SJCRH30 (cell line): ENCODE measurements around the gene ATP6AP1. TPM values are rescaled to one million over a fixed set of nuclear protein-coding genes. Genes with fewer than 3 reads are reported as not detected.

Experiments used
- DNase-seq, 2 experiments: peaks; one replicate each; pipeline ENCODE4 v3.0.0-alpha.2; 2015 to 2020
- H3K27ac ChIP-seq: fragments of 250-450 bp; sonication (Bioruptor Pico); 2 replicates; pipeline ENCODE4 v1.5.1; 2020; ENCODE audit warnings: mild to moderate bottlenecking, moderate library complexity
- H3K27me3 ChIP-seq: fragments of 250-450 bp; sonication (Bioruptor Pico); 2 replicates; pipeline ENCODE4 v1.5.1; 2020; ENCODE audit warnings: mild to moderate bottlenecking, moderate library complexity
- H3K36me3 ChIP-seq: fragments of 250-450 bp; sonication (Bioruptor Pico); 2 replicates; pipeline ENCODE4 v1.5.1; 2020; ENCODE audit warnings: mild to moderate bottlenecking, moderate library complexity
- H3K4me1 ChIP-seq: fragments of 250-450 bp; sonication (Bioruptor Pico); 2 replicates; pipeline ENCODE4 v1.5.1; 2020; ENCODE audit warnings: mild to moderate bottlenecking, moderate library complexity
- H3K4me3 ChIP-seq: fragments of 250-450 bp; sonication (Bioruptor Pico); 2 replicates; pipeline ENCODE4 v1.5.1; 2020; ENCODE audit warnings: mild to moderate bottlenecking, moderate library complexity
- H3K9me3 ChIP-seq: fragments of 250-450 bp; sonication (Bioruptor Pico); replicated peaks from 2 replicates; pipeline ENCODE4 v1.5.1; 2020; ENCODE audit warnings: mild to moderate bottlenecking, moderate library complexity
- total RNA-seq: library from RNA; depleted of rRNA; stranded (reverse); fragments of >200 nt; shearing (Covaris generic); gene quantifications from 2 replicates; pipeline ENCODE4 v1.2.3, GENCODE V29; 2014

Gene ATP6AP1
- total RNA-seq, 1 experiment from 2014 or later = 30.4 TPM

DNA sequence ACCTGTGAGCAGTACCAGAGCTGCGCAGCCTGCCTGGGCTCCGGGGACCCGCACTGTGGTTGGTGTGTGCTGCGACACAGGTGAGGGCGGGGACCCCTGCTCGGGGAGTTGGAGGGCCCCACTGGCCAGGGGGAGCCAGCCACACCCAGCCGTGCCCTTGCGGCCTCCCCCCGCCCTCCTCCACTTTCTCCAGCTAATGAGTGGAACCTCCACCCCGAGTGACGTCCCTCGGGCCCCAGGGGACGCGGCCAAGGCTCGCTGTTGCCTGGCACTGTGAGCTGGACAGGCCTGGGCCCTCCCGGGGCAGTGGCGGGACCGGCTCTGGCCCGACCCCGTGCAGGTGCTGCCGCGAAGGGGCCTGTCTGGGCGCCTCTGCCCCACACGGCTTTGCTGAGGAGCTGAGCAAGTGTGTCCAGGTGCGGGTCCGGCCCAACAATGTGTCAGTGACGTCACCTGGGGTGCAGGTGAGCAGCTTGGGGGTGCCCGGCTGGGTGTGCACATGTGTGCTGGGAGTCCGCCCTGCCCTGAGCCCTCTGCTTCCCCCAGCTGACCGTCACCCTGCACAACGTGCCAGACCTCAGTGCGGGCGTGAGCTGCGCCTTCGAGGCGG lies 35.2 kb downstream of the ATP6AP1 start:
- Histone ChIP-seq H3K36me3 (no peaks in the 10 kb centered on the region), H3K4me3 (no peak overlapping the region), H3K4me1 (no peaks in the 10 kb centered on the region), H3K9me3 (no peaks in the 10 kb centered on the region), H3K27ac (no peak overlapping the region), H3K27me3 (no peaks in the 10 kb centered on the region)
- DNase-seq = no peak

DNA sequence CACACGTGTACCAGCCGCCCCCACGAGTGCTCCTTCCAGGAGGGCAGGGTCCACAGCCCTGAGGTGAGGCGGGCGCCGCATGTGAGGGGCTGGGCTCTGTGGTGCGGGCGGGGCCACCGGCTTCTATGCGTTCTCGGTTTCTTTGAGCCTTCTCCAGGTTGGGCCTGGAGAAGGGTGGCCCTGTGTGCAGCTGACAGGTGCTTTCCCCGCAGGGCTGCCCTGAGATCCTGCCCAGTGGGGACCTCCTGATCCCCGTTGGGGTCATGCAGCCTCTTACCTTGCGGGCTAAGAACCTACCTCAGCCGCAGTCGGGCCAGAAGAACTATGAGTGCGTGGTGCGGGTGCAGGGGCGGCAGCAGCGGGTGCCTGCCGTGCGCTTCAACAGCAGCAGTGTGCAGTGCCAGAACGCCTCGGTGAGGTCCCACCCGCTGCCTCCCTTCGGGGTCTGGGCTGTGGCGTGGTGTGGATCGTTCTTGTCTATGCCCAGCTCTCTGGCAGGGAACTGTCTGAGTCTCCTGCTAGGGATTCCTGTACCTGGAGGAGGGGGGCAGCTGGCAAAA lies 36.4 kb downstream of the ATP6AP1 start:
- no peak overlapping the region for H3K27ac ChIP-seq
- H3K27me3 ChIP-seq = no peaks in the 10 kb centered on the region
- H3K9me3 ChIP-seq = no peaks in the 10 kb centered on the region
- no peak for DNase-seq
- H3K4me3 ChIP-seq = no peak overlapping the region
- no peaks in the 10 kb centered on the region for H3K4me1 ChIP-seq
- H3K36me3 ChIP-seq = no peaks in the 10 kb centered on the region

DNA sequence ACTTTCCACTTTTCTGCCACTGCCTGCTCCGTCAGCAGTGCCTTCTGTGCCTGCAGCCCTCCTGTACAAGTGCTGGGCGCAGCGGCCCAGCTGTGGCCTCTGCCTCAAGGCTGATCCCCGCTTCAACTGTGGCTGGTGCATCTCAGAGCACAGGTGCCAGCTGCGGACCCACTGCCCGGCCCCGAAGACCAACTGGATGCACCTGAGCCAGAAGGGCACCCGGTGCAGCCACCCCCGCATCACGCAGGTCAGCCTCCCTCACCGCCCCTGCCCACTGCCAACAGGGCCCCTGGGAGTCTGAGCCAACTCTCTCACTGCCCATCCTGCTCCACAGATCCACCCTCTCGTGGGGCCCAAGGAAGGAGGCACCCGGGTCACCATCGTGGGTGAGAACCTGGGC lies 37.1 kb downstream of the ATP6AP1 start:
- Histone ChIP-seq H3K9me3 (no peaks in the 10 kb centered on the region), H3K36me3 (no peaks in the 10 kb centered on the region), H3K4me1 (no peaks in the 10 kb centered on the region), H3K4me3 (no peak overlapping the region), H3K27me3 (no peaks in the 10 kb centered on the region), H3K27ac (no peak overlapping the region)
- no peak for DNase-seq

DNA sequence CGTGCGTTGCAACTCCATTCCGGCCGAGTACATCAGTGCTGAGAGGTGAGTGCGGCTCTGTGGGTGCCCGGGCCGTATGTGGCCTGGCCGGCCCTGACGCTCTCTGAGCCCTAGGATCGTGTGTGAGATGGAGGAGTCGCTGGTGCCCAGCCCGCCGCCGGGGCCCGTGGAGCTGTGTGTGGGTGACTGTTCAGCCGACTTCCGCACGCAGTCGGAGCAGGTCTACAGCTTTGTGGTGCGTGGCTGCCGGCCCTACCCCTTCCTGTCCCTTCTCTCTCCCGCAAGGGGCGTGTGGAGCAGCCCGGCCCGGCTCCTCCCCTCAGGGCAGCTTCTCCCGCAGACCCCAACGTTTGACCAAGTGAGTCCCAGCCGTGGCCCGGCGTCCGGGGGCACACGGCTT lies 37.6 kb downstream of the ATP6AP1 start:
- H3K27ac ChIP-seq = no peak overlapping the region
- no peak for DNase-seq
- no peaks in the 10 kb centered on the region for H3K27me3 ChIP-seq
- no peaks in the 10 kb centered on the region for H3K4me1 ChIP-seq
- no peak overlapping the region for H3K4me3 ChIP-seq
- no peaks in the 10 kb centered on the region for H3K36me3 ChIP-seq
- H3K9me3 ChIP-seq = no peaks in the 10 kb centered on the region

DNA sequence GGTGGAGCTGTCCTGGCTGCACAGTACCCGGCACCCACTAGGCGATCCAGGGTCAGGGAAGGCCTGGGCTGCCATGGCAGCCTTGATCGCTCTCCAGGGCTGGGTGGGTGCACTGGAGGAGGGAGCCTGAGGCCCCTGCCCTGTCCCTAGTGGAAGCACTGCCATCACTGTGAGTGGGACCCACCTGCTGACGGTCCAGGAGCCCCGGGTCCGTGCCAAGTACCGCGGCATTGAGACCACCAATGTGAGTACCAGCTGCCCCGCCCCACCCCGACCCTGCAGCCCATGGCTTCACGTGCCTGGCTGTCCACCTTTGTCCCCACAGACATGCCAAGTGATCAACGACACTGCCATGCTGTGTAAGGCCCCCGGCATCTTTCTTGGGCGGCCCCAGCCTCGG lies 38.4 kb downstream of the ATP6AP1 start:
- Histone ChIP-seq H3K27me3 (no peaks in the 10 kb centered on the region), H3K4me3 (no peak overlapping the region), H3K27ac (no peak overlapping the region), H3K36me3 (no peaks in the 10 kb centered on the region), H3K4me1 (no peaks in the 10 kb centered on the region), H3K9me3 (no peaks in the 10 kb centered on the region)
- DNase-seq = no peak

DNA sequence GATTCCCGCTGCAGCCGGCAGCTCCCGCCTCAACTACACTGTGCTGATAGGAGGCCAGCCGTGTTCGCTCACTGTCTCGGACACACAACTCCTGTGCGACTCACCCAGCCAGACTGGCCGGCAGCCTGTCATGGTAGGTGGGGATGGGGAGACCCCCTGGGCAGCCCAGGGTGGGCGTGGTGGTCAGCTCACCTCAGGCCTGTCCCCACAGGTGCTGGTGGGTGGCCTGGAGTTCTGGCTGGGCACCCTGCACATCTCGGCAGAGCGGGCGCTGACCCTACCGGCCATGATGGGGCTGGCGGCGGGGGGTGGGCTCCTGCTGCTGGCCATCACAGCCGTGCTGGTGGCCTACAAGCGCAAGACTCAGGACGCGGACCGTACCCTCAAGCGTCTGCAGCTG lies 39.1 kb downstream of the ATP6AP1 start:
- Histone ChIP-seq H3K4me3 (no peak overlapping the region), H3K4me1 (no peaks in the 10 kb centered on the region), H3K36me3 (no peaks in the 10 kb centered on the region), H3K27ac (no peak overlapping the region), H3K9me3 (no peaks in the 10 kb centered on the region), H3K27me3 (no peaks in the 10 kb centered on the region)
- no peak for DNase-seq

DNA sequence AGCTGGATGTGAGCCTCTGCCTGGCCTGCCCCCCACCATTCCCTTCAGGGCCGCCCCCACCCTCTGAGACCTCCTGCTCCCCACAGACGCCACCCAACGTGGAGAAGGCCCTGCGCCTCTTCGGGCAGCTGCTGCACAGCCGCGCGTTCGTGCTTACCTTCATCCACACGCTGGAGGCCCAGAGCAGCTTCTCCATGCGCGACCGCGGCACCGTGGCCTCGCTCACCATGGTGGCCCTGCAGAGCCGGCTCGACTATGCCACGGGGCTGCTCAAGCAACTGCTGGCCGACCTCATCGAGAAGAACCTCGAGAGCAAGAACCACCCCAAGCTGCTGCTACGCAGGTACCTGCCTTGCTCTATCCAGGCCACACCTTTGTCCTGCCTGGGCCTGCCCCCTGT lies 39.7 kb downstream of the ATP6AP1 start:
- Histone ChIP-seq H3K4me1 (no peaks in the 10 kb centered on the region), H3K27ac (no peak overlapping the region), H3K4me3 (no peak overlapping the region), H3K9me3 (no peaks in the 10 kb centered on the region), H3K27me3 (no peaks in the 10 kb centered on the region), H3K36me3 (no peaks in the 10 kb centered on the region)
- DNase-seq = no peak

DNA sequence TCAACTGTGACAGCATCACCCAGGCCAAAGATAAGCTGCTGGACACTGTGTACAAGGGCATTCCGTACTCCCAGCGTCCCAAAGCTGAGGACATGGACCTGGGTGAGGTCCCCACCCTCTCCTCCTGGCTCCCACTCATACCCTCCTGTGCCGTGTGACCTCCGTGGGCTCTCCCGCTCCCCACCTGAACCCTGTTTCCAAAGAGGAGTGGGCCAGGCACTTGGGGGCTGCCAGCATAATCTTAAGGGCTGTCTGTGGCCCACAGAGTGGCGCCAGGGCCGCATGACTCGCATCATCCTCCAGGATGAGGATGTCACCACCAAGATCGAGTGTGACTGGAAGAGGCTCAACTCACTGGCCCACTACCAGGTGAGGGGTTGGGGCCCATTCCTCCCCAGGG lies 40.6 kb downstream of the ATP6AP1 start:
- no peak overlapping the region for H3K4me3 ChIP-seq
- DNase-seq = no peak
- H3K36me3 ChIP-seq = no peaks in the 10 kb centered on the region

DNA sequence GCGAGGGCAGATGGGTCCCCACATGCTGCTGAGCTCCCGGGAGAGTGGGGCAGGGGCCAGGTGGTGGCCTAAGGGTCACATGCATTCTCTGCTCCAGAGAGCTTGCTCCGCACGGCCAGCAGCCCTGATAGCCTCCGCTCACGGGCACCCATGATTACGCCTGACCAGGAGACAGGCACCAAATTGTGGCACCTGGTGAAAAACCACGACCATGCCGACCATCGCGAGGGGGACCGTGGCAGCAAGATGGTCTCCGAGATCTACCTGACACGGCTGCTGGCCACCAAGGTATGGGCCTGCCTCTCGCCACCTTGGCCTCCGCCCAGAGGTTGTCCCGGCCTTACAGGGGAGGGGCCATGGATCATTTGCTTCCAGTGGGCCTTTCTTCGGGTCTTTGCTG lies 41.4 kb downstream of the ATP6AP1 start:
- no peaks in the 10 kb centered on the region for H3K9me3 ChIP-seq
- H3K4me1 ChIP-seq = no peaks in the 10 kb centered on the region
- no peak overlapping the region for H3K27ac ChIP-seq
- DNase-seq = no peak
- no peaks in the 10 kb centered on the region for H3K27me3 ChIP-seq
- no peak overlapping the region for H3K4me3 ChIP-seq
- H3K36me3 ChIP-seq = no peaks in the 10 kb centered on the region

More for the DNA sequence above, 40.6 kb downstream of the ATP6AP1 start:
- Histone ChIP-seq H3K4me1 (no peaks in the 10 kb centered on the region), H3K9me3 (no peaks in the 10 kb centered on the region), H3K27ac (no peak overlapping the region), H3K27me3 (no peaks in the 10 kb centered on the region)

DNA sequence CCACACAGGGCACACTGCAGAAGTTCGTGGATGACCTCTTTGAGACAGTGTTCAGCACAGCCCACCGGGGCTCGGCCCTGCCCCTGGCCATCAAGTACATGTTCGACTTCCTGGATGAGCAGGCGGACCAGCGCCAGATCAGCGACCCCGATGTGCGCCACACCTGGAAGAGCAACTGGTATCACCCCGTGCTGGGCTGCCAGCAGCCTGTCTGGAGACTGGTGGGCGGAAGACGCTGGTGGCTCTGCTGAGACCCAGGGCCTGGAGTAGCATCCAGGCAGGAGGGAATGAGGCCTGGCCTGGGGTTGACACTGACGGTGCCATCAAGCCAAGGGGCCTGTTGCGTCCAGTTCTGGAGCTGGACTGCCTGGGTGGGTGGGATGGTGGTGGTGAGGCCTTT lies 42.0 kb downstream of the ATP6AP1 start:
- H3K9me3 ChIP-seq = no peaks in the 10 kb centered on the region
- no peaks in the 10 kb centered on the region for H3K27me3 ChIP-seq
- H3K36me3 ChIP-seq = no peaks in the 10 kb centered on the region
- no peak for DNase-seq
- no peak overlapping the region for H3K27ac ChIP-seq
- no peak overlapping the region for H3K4me3 ChIP-seq
- H3K4me1 ChIP-seq = no peaks in the 10 kb centered on the region

DNA sequence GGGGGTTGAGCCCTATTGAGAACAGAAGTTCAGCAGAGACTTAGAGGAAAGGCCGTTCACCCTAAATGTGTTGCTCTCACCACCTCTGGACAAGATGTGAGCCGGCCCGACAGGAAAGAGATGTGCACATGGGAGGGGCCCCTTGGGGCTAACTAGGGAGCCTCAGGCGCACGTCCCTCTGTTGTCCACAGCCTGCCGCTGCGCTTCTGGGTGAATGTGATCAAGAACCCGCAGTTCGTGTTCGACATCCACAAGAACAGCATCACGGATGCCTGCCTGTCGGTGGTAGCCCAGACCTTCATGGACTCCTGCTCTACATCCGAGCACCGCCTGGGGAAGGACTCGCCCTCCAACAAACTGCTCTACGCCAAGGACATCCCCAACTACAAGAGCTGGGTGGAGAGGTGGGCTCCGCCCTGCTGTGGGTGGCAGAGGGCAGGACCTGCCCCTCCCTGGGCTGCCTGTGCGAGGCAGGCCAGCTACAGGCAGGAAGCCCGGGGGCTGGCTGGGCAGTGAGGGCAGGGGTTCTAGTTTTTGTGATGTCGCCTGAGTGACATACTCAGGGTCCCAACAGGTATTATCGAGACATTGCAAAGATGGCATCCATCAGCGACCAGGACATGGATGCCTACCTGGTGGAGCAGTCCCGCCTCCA lies 42.6 kb downstream of the ATP6AP1 start:
- H3K27me3 ChIP-seq = no peaks in the 10 kb centered on the region
- H3K27ac ChIP-seq = no peak overlapping the region
- no peak overlapping the region for H3K4me3 ChIP-seq
- DNase-seq = no peak
- no peaks in the 10 kb centered on the region for H3K9me3 ChIP-seq
- H3K36me3 ChIP-seq = no peaks in the 10 kb centered on the region
- H3K4me1 ChIP-seq = no peaks in the 10 kb centered on the region

DNA sequence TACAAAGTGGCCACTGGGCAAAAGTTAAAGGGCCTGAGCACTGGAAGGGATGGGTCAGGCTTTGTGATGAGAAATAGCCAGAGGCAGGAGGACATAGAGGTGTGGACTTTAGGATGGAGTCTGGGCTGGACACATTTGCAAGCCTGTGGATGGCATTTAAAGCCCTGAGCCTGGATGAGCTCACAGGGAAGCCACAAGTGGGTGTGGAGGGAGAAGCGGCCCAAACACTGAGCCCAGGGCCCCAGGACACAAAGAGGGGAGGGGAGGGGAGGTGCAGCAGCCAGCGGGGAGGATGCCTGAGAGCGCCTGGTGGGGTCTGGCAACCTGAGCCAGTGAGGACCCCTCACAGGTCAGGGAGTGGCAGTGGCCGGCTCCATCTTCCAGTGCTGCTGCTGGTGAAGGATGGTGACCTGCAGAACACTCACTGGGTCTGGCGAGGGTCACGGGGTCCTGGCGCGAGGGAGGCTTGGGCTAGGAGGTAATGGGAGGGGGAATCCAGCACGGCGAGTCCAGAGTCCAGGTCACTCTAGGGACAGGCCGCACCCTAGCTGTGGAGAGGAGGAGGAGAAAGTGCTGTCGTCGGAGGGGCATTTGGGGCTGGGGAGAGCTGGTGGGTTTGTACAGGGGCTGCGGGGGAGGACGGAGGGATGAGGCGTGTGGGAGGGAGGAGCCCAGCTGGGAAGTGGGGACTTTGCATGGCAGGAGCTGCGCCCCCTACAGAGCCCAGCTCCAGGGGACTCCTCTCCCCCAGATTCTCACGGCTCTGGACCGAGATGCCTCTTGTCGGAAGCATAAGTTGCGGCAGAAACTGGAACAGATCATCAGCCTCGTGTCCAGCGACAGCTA lies 43.6 kb downstream of the ATP6AP1 start:
- DNase-seq = no peak
- no peaks in the 10 kb centered on the region for H3K36me3 ChIP-seq
- no peaks in the 10 kb centered on the region for H3K27me3 ChIP-seq
- no peaks in the 10 kb centered on the region for H3K4me1 ChIP-seq
- H3K27ac ChIP-seq = no peak overlapping the region
- no peaks in the 10 kb centered on the region for H3K9me3 ChIP-seq
- H3K4me3 ChIP-seq = no peak overlapping the region

DNA sequence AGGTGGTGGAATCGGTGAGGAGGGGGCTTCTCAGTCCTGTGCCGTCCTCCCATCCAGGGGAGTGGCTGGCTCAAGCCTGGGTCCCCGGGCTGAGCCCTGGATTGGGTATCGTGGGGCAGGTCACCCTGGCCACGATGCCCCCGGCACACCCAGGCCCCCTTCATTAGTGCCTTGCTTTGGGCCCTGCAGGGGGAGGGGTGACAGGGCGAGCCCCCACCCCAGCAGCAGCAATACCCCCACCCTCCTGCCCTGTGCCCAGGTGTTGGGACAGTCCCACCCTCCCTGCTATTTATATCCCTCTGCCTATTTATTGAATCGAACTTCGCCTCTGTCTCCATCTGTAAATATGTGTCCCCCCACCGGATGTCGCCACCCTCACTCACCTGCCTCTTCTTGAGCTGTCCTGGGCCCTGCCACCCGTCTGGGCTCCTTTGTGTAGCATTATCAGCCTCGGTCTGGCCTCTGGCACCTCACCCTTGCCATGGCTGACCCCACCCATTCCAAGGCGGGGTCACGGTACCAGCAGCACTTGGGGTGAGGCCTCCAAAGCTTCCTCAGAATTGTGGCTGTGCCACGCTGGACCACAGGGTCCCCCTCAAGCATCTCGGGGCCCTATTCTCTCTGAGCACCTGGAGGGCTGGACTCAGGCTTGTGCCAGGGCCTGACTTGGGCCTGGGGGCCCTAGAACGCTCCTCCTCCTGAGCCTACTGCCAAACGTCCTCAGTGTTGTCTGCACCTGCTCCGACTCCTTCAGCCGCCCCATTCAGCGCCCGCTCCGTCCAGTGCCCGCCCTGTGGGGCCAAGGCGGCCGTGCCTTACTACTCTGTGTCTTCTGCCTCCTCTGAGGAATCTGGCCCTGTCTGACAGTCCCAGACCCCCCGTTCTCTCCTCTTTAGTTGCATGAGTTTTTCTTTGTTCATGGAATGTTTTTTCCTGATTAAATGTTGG lies 44.5 kb downstream of the ATP6AP1 start:
- no peaks in the 10 kb centered on the region for H3K36me3 ChIP-seq
- H3K27me3 ChIP-seq = no peaks in the 10 kb centered on the region
- no peak overlapping the region for H3K4me3 ChIP-seq
- H3K4me1 ChIP-seq = no peaks in the 10 kb centered on the region
- no peaks in the 10 kb centered on the region for H3K9me3 ChIP-seq
- no peak overlapping the region for H3K27ac ChIP-seq
- DNase-seq = no peak

DNA sequence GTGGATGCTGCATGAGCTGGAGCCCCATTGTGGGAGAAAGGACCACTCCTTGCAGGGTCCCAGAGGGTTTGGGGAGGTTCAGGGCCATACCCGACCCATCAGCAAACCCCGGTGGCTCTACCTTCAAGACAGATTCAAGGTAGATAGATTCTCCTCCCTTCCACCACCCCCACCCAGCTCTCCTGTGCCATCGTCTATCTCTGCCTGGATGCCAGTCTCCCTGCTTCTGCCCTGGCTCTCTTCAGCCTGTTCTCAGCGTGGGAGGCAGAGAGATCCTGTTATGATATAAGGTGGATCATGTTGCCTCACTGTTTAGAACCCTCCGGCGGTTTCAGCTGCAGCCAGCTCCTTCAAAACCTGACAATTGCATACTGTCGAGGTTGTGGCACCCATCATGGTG lies 45.2 kb downstream of the ATP6AP1 start:
- Histone ChIP-seq H3K27ac (no peak overlapping the region), H3K4me3 (no peak overlapping the region), H3K27me3 (no peaks in the 10 kb centered on the region), H3K36me3 (no peaks in the 10 kb centered on the region), H3K9me3 (no peaks in the 10 kb centered on the region), H3K4me1 (no peaks in the 10 kb centered on the region)
- DNase-seq = no peak
